SK-N-MC (cell line): ENCODE data around the gene B4GAT1.

Experiments used
- DNase-seq: peaks from one replicate; pipeline ENCODE4 v3.0.0-alpha.2; 2011; ENCODE audit warnings: low read depth, low spot score
- H3K27ac ChIP-seq: fragments of 200-600 bp; sonication (generic); 2 replicates; pipeline ENCODE4 v1.5.1; 2016; ENCODE audit warnings: mixed run types
- H3K36me3 ChIP-seq: fragments of 200-600 bp; sonication (generic); 2 replicates; pipeline ENCODE4 v1.6.1; 2017; ENCODE audit warnings: antibody characterized with exemption, low read length, mixed read lengths; ENCODE audit not compliant: insufficient read depth
- H3K4me3 ChIP-seq: fragments of 200-600 bp; sonication (generic); 2 replicates; pipeline ENCODE4 v1.5.1; 2016
- H3K9ac ChIP-seq: fragments of 200-600 bp; sonication (generic); 2 replicates; pipeline ENCODE4 v1.8.0; 2017; ENCODE audit warnings: mixed run types, mixed read lengths; ENCODE audit not compliant: insufficient read length
- H3K9me3 ChIP-seq: fragments of 200-600 bp; sonication (generic); 2 replicates; pipeline ENCODE4 v1.6.1; 2017; ENCODE audit warnings: low read depth, mild to moderate bottlenecking, antibody characterized with exemption, low read length, moderate library complexity, mixed read lengths
- EZH2 ChIP-seq: fragments of 200-600 bp; sonication (generic); IDR thresholded peaks from one replicate; pipeline ENCODE4 v1.6.1; 2017; ENCODE audit warnings: antibody characterized with exemption
- FOXP2 ChIP-seq: optimal IDR thresholded peaks from 2 replicates; pipeline ENCODE3; 2011; ENCODE audit warnings: mild to moderate bottlenecking, moderate library complexity; ENCODE audit not compliant: insufficient read depth; ENCODE audit errors: extremely low read length, control extremely low read depth
- POLR2AphosphoS5 ChIP-seq: IDR thresholded peaks from 2 replicates; pipeline ENCODE4 v1.6.1; 2012; ENCODE audit warnings: mild to moderate bottlenecking, low read depth, low read length, borderline replicate concordance

Gene B4GAT1

DNA sequence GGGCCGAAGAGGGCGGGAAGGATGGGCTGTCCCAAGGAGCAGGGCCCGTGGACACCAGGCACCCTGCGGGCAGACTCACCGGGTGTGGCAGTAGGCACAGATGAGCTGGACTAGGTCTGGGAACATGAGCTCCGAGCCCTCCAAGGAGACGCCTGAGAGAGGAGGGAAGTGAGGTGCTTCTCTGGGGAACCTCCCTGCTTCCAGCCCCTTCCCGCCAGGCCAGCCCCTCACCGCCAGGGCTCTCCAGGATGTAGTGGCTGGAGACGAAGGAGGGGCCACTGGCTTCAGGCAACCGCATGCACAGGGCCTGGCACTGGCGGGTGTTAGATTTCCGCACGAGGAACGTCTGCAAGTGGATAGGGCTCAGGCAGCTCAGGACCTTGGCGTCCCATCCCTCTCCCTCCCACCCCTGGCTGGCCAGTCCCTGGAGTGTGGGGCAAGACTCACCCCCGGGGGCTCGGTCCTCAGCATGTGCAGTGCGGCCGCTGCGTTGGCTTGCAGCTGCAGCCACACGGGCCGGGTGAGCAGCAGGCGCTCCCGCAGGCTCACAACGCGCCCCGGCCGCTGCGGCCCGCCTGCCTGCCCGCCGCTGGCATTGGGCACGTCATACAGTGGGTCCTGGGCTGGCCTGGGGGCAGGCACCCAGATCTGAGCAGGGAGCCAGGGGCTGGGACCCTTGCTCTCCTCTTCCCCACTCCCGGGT lies 11.7 kb downstream of the B4GAT1 start:
- TF ChIP-seq POLR2AphosphoS5 (no peak), EZH2 (no peak), FOXP2 (no peak)
- H3K36me3 ChIP-seq = peaks cover 4% of the 10 kb centered on the region; the same call in 1 of the 2 replicates
- no peak for DNase-seq
- H3K9me3 ChIP-seq = no peaks in the 10 kb centered on the region
- no peak overlapping the region for H3K27ac ChIP-seq
- no peak overlapping the region for H3K9ac ChIP-seq
- no peak overlapping the region for H3K4me3 ChIP-seq

DNA sequence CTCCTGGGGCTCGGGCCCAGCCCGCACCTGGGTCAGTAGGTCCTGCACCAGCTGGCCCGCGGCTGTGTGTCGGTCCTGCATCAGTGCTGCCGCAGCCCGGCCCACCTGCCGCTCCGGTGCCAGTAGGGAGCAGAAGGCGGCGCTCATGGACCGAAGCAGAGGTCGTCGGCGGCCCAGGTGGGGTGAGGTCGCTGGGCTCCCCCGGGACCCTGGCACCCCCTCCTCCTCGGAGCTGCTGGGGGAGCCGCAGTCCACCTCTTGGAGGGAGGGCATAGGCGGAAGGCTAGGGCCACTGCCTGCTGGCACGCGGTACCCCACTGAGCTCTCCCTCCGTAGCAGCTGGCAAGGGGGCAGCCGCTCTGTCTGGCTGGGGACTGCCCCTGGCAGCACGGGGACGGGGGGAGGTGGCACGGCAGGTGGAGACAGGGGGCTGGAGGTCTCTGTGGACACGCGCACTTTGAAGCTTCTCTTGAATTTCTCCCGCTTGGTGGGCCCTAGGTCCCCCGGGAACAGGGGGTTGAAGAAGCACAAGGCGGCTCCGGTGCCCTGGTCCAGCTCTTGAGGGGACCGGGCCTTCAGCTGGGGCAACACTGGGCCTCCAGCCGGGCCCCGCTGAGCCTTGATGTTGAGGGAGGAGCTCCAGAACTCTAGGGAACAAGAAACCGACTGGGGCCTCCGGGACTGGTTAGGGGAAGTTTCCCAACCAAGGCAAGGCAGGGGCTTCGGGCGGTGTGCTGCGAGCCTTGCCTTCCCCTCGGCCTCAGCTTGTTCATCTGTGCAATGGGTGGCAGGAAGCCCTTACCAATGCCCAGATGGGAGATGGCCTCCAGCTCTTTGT lies 12.6 kb downstream of the B4GAT1 start:
- Histone ChIP-seq H3K9ac (no peak overlapping the region), H3K36me3 (no peaks in the 10 kb centered on the region; the same call in 1 of the 2 replicates), H3K27ac (no peak overlapping the region), H3K9me3 (no peaks in the 10 kb centered on the region), H3K4me3 (no peak overlapping the region)
- no peak for TF ChIP-seq EZH2
- no peak for TF ChIP-seq FOXP2
- TF ChIP-seq POLR2AphosphoS5 = no peak
- no peak for DNase-seq

DNA sequence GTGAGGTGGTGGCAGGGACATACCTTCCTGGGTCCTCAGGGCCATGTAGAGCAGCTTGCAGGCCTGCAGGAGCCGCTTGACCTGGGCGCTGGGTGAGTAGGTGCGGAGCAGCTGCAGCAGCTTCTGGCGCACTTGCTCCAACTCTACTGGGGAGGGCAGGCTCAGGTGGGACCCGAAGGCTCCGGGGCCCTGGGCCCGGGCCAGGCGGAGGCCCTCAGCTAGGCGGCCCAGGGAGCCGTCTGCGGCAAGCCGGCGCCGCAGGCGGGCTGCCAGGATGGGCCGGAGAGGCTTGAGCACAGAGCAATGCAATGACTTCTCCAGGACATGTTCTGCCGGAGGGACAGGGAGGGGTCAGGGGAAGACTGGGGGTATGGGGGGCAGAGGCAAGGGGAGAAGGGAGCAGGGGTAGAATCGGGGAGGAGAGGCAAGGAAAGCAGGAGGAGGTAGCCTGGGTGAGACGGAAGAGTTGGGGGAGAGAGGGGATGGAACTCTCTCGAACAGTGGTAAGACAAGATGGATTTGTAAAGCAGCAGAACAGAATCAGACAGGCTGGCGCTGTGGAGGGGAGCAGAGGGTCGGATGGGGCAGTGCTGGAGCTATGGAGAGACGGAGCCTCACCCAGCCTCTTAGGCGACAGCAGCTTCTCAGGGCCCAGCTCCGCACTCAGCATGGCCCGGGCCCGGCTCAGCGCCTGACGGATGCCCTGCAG lies 13.4 kb downstream of the B4GAT1 start:
- H3K4me3 ChIP-seq = no peak overlapping the region
- H3K9ac ChIP-seq = no peak overlapping the region
- no peaks in the 10 kb centered on the region for H3K9me3 ChIP-seq
- no peak overlapping the region for H3K27ac ChIP-seq
- DNase-seq = no peak
- no peaks in the 10 kb centered on the region; the same call in 1 of the 2 replicates for H3K36me3 ChIP-seq
- TF ChIP-seq FOXP2 = no peak
- TF ChIP-seq EZH2 = no peak
- no peak for TF ChIP-seq POLR2AphosphoS5

DNA sequence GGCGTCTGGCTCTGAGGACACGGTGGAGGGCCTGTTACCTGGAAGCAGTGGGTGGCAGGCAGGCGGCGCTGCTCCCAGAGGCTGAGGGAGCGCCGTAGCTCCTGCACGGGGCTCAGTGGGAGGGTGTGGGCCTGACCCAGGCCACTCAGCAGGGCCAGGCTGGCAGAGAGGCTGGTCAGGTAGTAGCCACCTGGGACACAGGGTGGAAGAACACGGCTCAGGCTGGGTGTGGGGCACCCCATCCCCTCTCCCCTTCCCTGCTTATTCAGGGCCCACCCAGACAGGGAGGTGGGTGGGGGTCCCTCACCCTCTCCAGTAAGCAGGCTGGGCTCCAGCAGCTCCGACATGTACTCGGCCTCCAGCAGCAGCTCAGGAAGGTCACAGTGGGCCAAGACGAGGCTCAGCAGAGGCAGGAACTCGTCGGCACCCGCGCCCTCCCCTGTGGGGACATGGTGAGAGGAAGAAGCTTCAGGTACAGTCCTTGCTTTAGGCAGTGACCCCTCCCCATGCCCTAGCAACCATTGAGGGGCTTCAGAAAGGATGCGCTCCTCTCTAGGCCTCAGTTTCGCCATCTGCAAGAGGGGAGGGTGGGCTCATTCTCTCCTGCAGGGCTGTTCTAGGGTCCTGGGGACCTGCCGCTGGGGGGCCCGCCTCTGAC lies 14.1 kb downstream of the B4GAT1 start:
- no peak overlapping the region for H3K4me3 ChIP-seq
- H3K9ac ChIP-seq = no peak overlapping the region
- no peak overlapping the region for H3K27ac ChIP-seq
- no peaks in the 10 kb centered on the region for H3K9me3 ChIP-seq
- TF ChIP-seq POLR2AphosphoS5 (no peak), EZH2 (no peak), FOXP2 (no peak)
- no peak for DNase-seq
- H3K36me3 ChIP-seq = no peaks in the 10 kb centered on the region; the same call in 1 of the 2 replicates

DNA sequence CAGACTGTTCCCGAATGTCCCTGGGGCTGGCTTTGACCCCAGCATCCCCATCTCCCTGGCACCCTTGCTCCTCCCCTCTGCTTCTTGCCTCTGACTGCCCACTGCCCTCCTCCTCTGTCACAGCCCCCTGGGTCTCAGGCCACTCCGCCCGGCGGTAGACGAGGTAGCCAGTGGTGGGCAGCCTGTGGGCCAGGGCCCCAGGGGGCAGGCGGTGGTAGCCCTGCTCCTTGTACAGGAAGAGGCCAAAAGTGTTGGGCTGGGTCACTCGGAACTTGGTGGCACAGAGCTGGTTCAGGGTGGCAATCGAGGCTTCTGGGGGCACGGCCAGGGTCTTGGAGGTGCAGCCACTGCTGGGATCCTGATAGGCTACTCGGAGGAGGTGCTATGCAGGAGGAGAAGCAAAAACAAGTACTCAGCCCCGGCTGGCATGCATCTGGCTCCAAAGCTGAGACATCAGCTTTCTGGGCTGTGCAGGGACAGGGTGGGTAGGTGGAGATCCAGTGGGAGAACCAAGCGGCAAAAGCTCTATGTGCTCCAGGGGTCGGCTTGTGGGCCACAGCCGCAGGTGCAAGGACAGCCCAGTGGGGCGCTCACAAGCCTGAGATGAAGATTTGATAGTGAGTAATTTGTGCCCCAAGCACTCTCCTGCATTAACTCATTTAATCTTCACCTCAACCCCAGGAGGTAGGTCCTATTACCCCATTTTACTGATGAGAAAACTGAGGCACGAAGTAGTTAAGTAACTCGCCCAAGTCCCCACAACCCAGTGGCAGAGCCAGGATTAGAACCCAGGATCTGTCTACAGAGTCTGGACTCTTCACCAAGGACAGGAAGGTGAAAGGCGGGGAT lies 14.8 kb downstream of the B4GAT1 start:
- Histone ChIP-seq H3K4me3 (no peak overlapping the region), H3K9me3 (no peaks in the 10 kb centered on the region), H3K9ac (no peak overlapping the region), H3K36me3 (no peaks in the 10 kb centered on the region; the same call in 1 of the 2 replicates), H3K27ac (no peak overlapping the region)
- DNase-seq = no peak
- no peak for TF ChIP-seq POLR2AphosphoS5
- TF ChIP-seq EZH2 = no peak
- no peak for TF ChIP-seq FOXP2

DNA sequence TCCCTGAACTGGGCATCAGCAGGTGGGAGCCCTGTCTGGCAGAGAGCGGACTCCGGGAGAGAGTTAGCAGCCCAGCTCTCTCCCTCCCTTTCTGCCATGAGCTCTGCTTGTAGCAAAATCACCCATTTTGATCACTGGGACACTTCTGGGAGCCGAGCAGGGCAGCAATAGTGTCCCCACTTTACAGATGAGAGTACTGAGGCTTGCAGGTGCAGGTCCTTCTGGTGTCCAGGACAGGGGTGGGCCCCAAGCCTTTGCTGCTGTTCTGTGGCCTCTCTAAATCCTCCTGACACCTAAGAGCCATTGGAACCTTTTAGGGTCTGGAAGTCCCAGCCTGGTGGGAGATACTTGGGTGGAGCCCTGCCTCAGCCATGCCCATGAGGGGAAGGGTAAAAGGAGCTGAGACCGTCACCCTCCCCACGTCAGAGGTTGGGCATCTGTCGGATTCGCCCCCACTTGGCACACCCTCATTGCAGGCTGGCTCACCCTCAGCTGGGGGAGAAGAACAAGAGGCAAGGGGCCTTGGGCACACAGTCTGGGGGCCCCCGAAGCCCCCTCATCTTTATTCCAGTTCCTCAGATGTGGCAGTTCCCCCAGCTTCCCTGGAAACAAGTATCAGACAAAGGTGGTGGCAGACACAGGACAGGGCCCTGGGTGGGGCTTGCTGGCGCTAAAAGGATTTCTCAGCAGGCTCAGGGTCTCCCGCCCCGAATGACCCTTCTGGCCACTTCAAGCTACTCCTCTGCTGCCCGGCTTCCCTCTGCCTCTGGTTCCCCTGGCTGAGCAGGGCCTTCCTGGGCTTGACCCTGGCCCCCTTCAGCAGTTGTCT lies 15.7 kb downstream of the B4GAT1 start:
- Histone ChIP-seq H3K9ac (no peak overlapping the region), H3K27ac (no peak overlapping the region), H3K36me3 (no peaks in the 10 kb centered on the region), H3K9me3 (no peaks in the 10 kb centered on the region), H3K4me3 (no peak overlapping the region)
- no peak for TF ChIP-seq FOXP2
- TF ChIP-seq EZH2 = no peak
- no peak for TF ChIP-seq POLR2AphosphoS5
- no peak for DNase-seq

DNA sequence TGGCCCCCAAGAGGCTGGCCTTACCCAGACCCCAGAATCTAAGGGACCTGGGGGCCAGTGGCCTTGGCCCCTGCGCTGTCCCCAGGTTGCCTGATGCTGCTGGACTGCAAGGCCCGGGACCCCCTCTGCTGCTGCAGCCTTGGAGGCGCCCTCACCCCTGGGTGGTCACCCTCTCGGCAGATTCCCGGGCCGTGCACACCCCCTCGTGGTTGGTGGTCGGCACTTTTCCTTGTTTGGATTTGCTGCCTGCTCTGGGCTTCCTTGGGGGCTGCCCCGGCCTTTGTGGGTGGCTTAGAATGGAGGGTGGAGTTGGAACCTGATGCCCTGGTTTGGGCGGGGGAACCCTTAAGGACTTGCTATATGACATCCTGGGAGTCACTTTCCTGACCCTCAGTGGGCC lies 16.5 kb downstream of the B4GAT1 start:
- H3K27ac ChIP-seq = no peak overlapping the region
- no peak overlapping the region for H3K9ac ChIP-seq
- H3K36me3 ChIP-seq = no peaks in the 10 kb centered on the region
- no peak for DNase-seq
- no peak for TF ChIP-seq POLR2AphosphoS5
- TF ChIP-seq FOXP2 = no peak
- TF ChIP-seq EZH2 = no peak
- no peak overlapping the region for H3K4me3 ChIP-seq
- H3K9me3 ChIP-seq = no peaks in the 10 kb centered on the region
